ENCODE data around the gene CYTH2. TPM values are rescaled to one million over a fixed set of nuclear protein-coding genes. Genes with fewer than 3 reads are reported as not detected.

CYTH2 gene
- total RNA-seq, 1 experiment from 2014 or later = 32.5 TPM

- Histone ChIP-seq H3K4me3 (ENCODE audit: low read length) (peak overlapping the region; percentile 81), H3K36me3 (ENCODE audit: insufficient read depth, low read length) (peaks cover 19% of the 10 kb centered on the region), H3K9me2 (replicated peaks; ENCODE audit: insufficient read depth, low read length) (no peaks in the 10 kb centered on the region), H3K79me2 (ENCODE audit: low read length) (peaks cover 16% of the 10 kb centered on the region), H4K20me1 (ENCODE audit: insufficient read depth, low read depth, low read length) (peaks cover 16% of the 10 kb centered on the region; the same call in 1 of the 2 replicates), H3K4me2 (ENCODE audit: low read depth, low read length, poor library complexity, severe bottlenecking) (peak overlapping the region; percentile 82), H3K9me3 (ENCODE audit: low read length) (no peaks in the 10 kb centered on the region), H2AFZ (ENCODE audit: low read length) (no peak overlapping the region), H3K27me3 (ENCODE audit: low read length) (no peaks in the 10 kb centered on the region), H3K9ac (ENCODE audit: low read length) (peak overlapping the region; percentile 85), H3K27ac (ENCODE audit: low read length) (no peak overlapping the region), H3K4me1 (ENCODE audit: low read length) (peaks cover 16% of the 10 kb centered on the region)
- DNase-seq = no peak
Observed at GRCh38 chr19:48469934-48470680, 938 bp downstream of the CYTH2 start.

- Histone ChIP-seq H3K79me2 (ENCODE audit: low read length) (peaks cover 16% of the 10 kb centered on the region), H3K9me3 (ENCODE audit: low read length) (no peaks in the 10 kb centered on the region), H3K9me2 (replicated peaks; ENCODE audit: insufficient read depth, low read length) (no peaks in the 10 kb centered on the region), H3K27me3 (ENCODE audit: low read length) (no peaks in the 10 kb centered on the region), H2AFZ (ENCODE audit: low read length) (no peak overlapping the region), H3K9ac (ENCODE audit: low read length) (no peak overlapping the region), H3K4me1 (ENCODE audit: low read length) (peaks cover 16% of the 10 kb centered on the region), H4K20me1 (ENCODE audit: insufficient read depth, low read depth, low read length) (peaks cover 16% of the 10 kb centered on the region; the same call in 1 of the 2 replicates), H3K36me3 (ENCODE audit: insufficient read depth, low read length) (peaks cover 19% of the 10 kb centered on the region), H3K4me2 (ENCODE audit: low read depth, low read length, poor library complexity, severe bottlenecking) (no peak overlapping the region), H3K4me3 (ENCODE audit: low read length) (no peak overlapping the region), H3K27ac (ENCODE audit: low read length) (no peak overlapping the region)
- no peak for DNase-seq
Observed at GRCh38 chr19:48470856-48471255, 1.7 kb downstream of the CYTH2 start.

- peaks cover 16% of the 10 kb centered on the region for H3K79me2 ChIP-seq (ENCODE audit: low read length)
- H3K27ac ChIP-seq (ENCODE audit: low read length) = no peak overlapping the region
- peaks cover 19% of the 10 kb centered on the region for H3K36me3 ChIP-seq (ENCODE audit: insufficient read depth, low read length)
- no peaks in the 10 kb centered on the region for H3K9me2 ChIP-seq (replicated peaks; ENCODE audit: insufficient read depth, low read length)
- no peak overlapping the region for H2AFZ ChIP-seq (ENCODE audit: low read length)
- H3K9ac ChIP-seq (ENCODE audit: low read length) = no peak overlapping the region
- no peaks in the 10 kb centered on the region for H3K9me3 ChIP-seq (ENCODE audit: low read length)
- peaks cover 16% of the 10 kb centered on the region for H3K4me1 ChIP-seq (ENCODE audit: low read length)
- H3K4me2 ChIP-seq (ENCODE audit: low read depth, low read length, poor library complexity, severe bottlenecking) = no peak overlapping the region
- H4K20me1 ChIP-seq (ENCODE audit: insufficient read depth, low read depth, low read length) = peaks cover 16% of the 10 kb centered on the region; the same call in 1 of the 2 replicates
- H3K4me3 ChIP-seq (ENCODE audit: low read length) = no peak overlapping the region
- H3K27me3 ChIP-seq (ENCODE audit: low read length) = no peaks in the 10 kb centered on the region
- no peak for DNase-seq
Observed at GRCh38 chr19:48471836-48472235, 2.7 kb downstream of the CYTH2 start.

GRCh38 chr19:48473161-48473966, 4.2 kb downstream of the CYTH2 start:
- Histone ChIP-seq H3K79me2 (ENCODE audit: low read length) (peaks cover 16% of the 10 kb centered on the region), H3K4me1 (ENCODE audit: low read length) (peaks cover 11% of the 10 kb centered on the region), H3K36me3 (ENCODE audit: insufficient read depth, low read length) (peaks cover 19% of the 10 kb centered on the region), H3K27ac (ENCODE audit: low read length) (no peak overlapping the region), H3K4me2 (ENCODE audit: low read depth, low read length, poor library complexity, severe bottlenecking) (no peak overlapping the region), H2AFZ (ENCODE audit: low read length) (no peak overlapping the region), H3K27me3 (ENCODE audit: low read length) (no peaks in the 10 kb centered on the region), H3K9me3 (ENCODE audit: low read length) (no peaks in the 10 kb centered on the region), H3K9me2 (replicated peaks; ENCODE audit: insufficient read depth, low read length) (no peaks in the 10 kb centered on the region), H4K20me1 (ENCODE audit: insufficient read depth, low read depth, low read length) (peaks cover 16% of the 10 kb centered on the region; the same call in 1 of the 2 replicates), H3K4me3 (ENCODE audit: low read length) (no peak overlapping the region), H3K9ac (ENCODE audit: low read length) (no peak overlapping the region)
- no peak for DNase-seq

GRCh38 chr19:48474084-48474592, 5.0 kb downstream of the CYTH2 start:
- Histone ChIP-seq H4K20me1 (ENCODE audit: insufficient read depth, low read depth, low read length) (peaks cover 16% of the 10 kb centered on the region; the same call in 1 of the 2 replicates), H2AFZ (ENCODE audit: low read length) (no peak overlapping the region), H3K27me3 (ENCODE audit: low read length) (no peaks in the 10 kb centered on the region), H3K27ac (ENCODE audit: low read length) (no peak overlapping the region), H3K9me2 (replicated peaks; ENCODE audit: insufficient read depth, low read length) (no peaks in the 10 kb centered on the region), H3K4me2 (ENCODE audit: low read depth, low read length, poor library complexity, severe bottlenecking) (no peak overlapping the region), H3K4me1 (ENCODE audit: low read length) (peaks cover 8% of the 10 kb centered on the region), H3K4me3 (ENCODE audit: low read length) (no peak overlapping the region), H3K9me3 (ENCODE audit: low read length) (no peaks in the 10 kb centered on the region), H3K9ac (ENCODE audit: low read length) (no peak overlapping the region), H3K79me2 (ENCODE audit: low read length) (peaks cover 16% of the 10 kb centered on the region), H3K36me3 (ENCODE audit: insufficient read depth, low read length) (peaks cover 19% of the 10 kb centered on the region)
- DNase-seq = no peak

- peaks cover 7% of the 10 kb centered on the region; the same call in 1 of the 2 replicates for H4K20me1 ChIP-seq (ENCODE audit: insufficient read depth, low read depth, low read length)
- no peaks in the 10 kb centered on the region for H3K9me2 ChIP-seq (replicated peaks; ENCODE audit: insufficient read depth, low read length)
- peaks cover 1% of the 10 kb centered on the region for H3K4me1 ChIP-seq (ENCODE audit: low read length)
- no peaks in the 10 kb centered on the region for H3K27me3 ChIP-seq (ENCODE audit: low read length)
- H3K9me3 ChIP-seq (ENCODE audit: low read length) = no peaks in the 10 kb centered on the region
- no peak for DNase-seq
- no peak overlapping the region for H3K4me3 ChIP-seq (ENCODE audit: low read length)
- H2AFZ ChIP-seq (ENCODE audit: low read length) = no peak overlapping the region
- H3K79me2 ChIP-seq (ENCODE audit: low read length) = peaks cover 7% of the 10 kb centered on the region
- no peak overlapping the region for H3K27ac ChIP-seq (ENCODE audit: low read length)
- peaks cover 15% of the 10 kb centered on the region for H3K36me3 ChIP-seq (ENCODE audit: insufficient read depth, low read length)
- no peak overlapping the region for H3K9ac ChIP-seq (ENCODE audit: low read length)
- H3K4me2 ChIP-seq (ENCODE audit: low read depth, low read length, poor library complexity, severe bottlenecking) = no peak overlapping the region
Observed at GRCh38 chr19:48475369-48476068, 6.3 kb downstream of the CYTH2 start.

GRCh38 chr19:48476176-48476575, 7.0 kb downstream of the CYTH2 start:
- no peaks in the 10 kb centered on the region for H3K9me2 ChIP-seq (replicated peaks; ENCODE audit: insufficient read depth, low read length)
- H3K9ac ChIP-seq (ENCODE audit: low read length) = no peak overlapping the region
- H3K36me3 ChIP-seq (ENCODE audit: insufficient read depth, low read length) = peaks cover 11% of the 10 kb centered on the region
- H3K79me2 ChIP-seq (ENCODE audit: low read length) = 0 out of 2 replicates have a peak, but pooled peaks cover 3% of the 10 kb centered on the region
- H3K4me1 ChIP-seq (ENCODE audit: low read length) = no peaks in the 10 kb centered on the region
- 0 out of 2 replicates have a peak, but pooled peaks cover 4% of the 10 kb centered on the region for H4K20me1 ChIP-seq (ENCODE audit: insufficient read depth, low read depth, low read length)
- no peak overlapping the region for H3K27ac ChIP-seq (ENCODE audit: low read length)
- H3K4me3 ChIP-seq (ENCODE audit: low read length) = no peak overlapping the region
- H3K27me3 ChIP-seq (ENCODE audit: low read length) = no peaks in the 10 kb centered on the region
- no peaks in the 10 kb centered on the region for H3K9me3 ChIP-seq (ENCODE audit: low read length)
- DNase-seq = no peak
- no peak overlapping the region for H2AFZ ChIP-seq (ENCODE audit: low read length)
- H3K4me2 ChIP-seq (ENCODE audit: low read depth, low read length, poor library complexity, severe bottlenecking) = no peak overlapping the region
